Heart left ventricle (tissue), 13 donors: ENCODE results near the gene MAPT.

Experiments
- POLR2A ChIP-seq, 2 donors: fragments of 450-650 bp; IDR thresholded peaks; one replicate each; pipeline ENCODE4 v1.6.1; 2017; ENCODE audit warnings: antibody characterized with exemption in 2 of 2, mild to moderate bottlenecking in 2 of 2, moderate library complexity in 2 of 2
- TF ChIP-seq, protein P1 (sequence below), 12 donors: fragments of 200-600 bp; sonication (generic) in 4 of 12; IDR thresholded peaks; one replicate each; pipeline versions ENCODE4 v1.5.0 to v1.8.0; 2018 to 2022; ENCODE audit warnings: antibody characterized with exemption in 12 of 12, mild to moderate bottlenecking in 5 of 12
- donor health status: ischemic (EF 13 %, LVEDD 7.1; RV severe dilation, severe dysfunction).
- donor health status: DM: no; HTN: yes; CAD: no.
- donor health status: DM: no; HTN: no; CAD: no.
- donor health status: ischemic (EF 25% LVEDD 6.9; RV normal size, moderate dysfunction).
- donor health status: ischemic (EF 25% LVEDD 5.7; RV mildly dilated, moderate dysfunction).
- donor health status: ischemic (EF 35%, LVEDD 5.7; RV mildly dilated, moderate dysfunction).
- donor health status: nonischemic (EF 11% LVEDD 7.7; RV severe dilation, severe dysfunction).
- donor health status: DM: yes; HTN: yes; CAD: no.
- donor health status: PGD.
- donor health status: ischemic (EF 29% LVEDD 5.4; RV normal size, mild dysfunction).
- donor health status: nonischemic (EF 23%, LVEDD 6.1; RV moderate dilation, normal function).

- no peak for TF ChIP-seq POLR2A (IDR thresholded peaks at IDR 0.05)
- TF ChIP-seq, protein P1, sequence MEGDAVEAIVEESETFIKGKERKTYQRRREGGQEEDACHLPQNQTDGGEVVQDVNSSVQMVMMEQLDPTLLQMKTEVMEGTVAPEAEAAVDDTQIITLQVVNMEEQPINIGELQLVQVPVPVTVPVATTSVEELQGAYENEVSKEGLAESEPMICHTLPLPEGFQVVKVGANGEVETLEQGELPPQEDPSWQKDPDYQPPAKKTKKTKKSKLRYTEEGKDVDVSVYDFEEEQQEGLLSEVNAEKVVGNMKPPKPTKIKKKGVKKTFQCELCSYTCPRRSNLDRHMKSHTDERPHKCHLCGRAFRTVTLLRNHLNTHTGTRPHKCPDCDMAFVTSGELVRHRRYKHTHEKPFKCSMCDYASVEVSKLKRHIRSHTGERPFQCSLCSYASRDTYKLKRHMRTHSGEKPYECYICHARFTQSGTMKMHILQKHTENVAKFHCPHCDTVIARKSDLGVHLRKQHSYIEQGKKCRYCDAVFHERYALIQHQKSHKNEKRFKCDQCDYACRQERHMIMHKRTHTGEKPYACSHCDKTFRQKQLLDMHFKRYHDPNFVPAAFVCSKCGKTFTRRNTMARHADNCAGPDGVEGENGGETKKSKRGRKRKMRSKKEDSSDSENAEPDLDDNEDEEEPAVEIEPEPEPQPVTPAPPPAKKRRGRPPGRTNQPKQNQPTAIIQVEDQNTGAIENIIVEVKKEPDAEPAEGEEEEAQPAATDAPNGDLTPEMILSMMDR (IDR thresholded peaks at IDR 0.05) = no peak
These were observed 153.5 kb downstream of the MAPT start for GRCh38 chr17:46047856-46048255.
